H1 (cell line): Measurements from ENCODE around the gene LCN15.

ENCODE experiments used
- BACH1 ChIP-seq: IDR thresholded peaks from 2 replicates; pipeline ENCODE4 v1.6.1; 2012; ENCODE audit warnings: low read length, improper control_type of control experiment
- CBX8 ChIP-seq: fragments of 300-800, 300-1000 bp; sonication (generic); IDR thresholded peaks from 2 replicates; pipeline ENCODE4 v1.7.1; 2016; ENCODE audit warnings: low read depth, low read length, borderline replicate concordance
- GABPA ChIP-seq: IDR thresholded peaks from 2 replicates; pipeline ENCODE4 v1.6.1; 2011; ENCODE audit warnings: mild to moderate bottlenecking, low read length, moderate library complexity, borderline replicate concordance; ENCODE audit not compliant: insufficient read depth
- HDAC6 ChIP-seq: IDR thresholded peaks from one replicate; pipeline ENCODE4 v1.7.1; 2012; ENCODE audit warnings: low read depth, mild to moderate bottlenecking, inconsistent platforms, low read length, moderate library complexity
- MAFK ChIP-seq: IDR thresholded peaks from 2 replicates; pipeline ENCODE4 v1.6.1; 2012; ENCODE audit warnings: low read depth, mild to moderate bottlenecking, improper control_type of control experiment, low read length
- POLR2A ChIP-seq, 2 experiments: IDR thresholded peaks; 1 replicate in 1 of 2; 2 replicates in 1 of 2; pipeline ENCODE4 v1.6.1; 2011; ENCODE audit warnings: low read depth in 2 of 2, low read length in 2 of 2, mild to moderate bottlenecking in 2 of 2; ENCODE audit errors: control extremely low read depth in 1 of 2
- POLR2AphosphoS5 ChIP-seq: IDR thresholded peaks from 2 replicates; pipeline ENCODE4 v1.6.1; 2011; ENCODE audit warnings: low read depth, low read length
- TCF12 ChIP-seq: IDR thresholded peaks from 2 replicates; pipeline ENCODE4 v1.6.1; 2011; ENCODE audit warnings: low read depth, mild to moderate bottlenecking, low read length
- TF ChIP-seq, protein P1 (sequence below), 3 experiments: IDR thresholded peaks; 1 replicate in 2 of 3; 2 replicates in 1 of 3; pipeline versions ENCODE4 v1.5.1 to v1.6.1; 2011; ENCODE audit warnings: low read length in 3 of 3, mild to moderate bottlenecking in 3 of 3, inconsistent platforms in 2 of 3, low read depth in 1 of 3, moderate library complexity in 1 of 3; ENCODE audit not compliant: insufficient read depth in 1 of 3; ENCODE audit errors: control extremely low read depth in 1 of 3

DNA sequence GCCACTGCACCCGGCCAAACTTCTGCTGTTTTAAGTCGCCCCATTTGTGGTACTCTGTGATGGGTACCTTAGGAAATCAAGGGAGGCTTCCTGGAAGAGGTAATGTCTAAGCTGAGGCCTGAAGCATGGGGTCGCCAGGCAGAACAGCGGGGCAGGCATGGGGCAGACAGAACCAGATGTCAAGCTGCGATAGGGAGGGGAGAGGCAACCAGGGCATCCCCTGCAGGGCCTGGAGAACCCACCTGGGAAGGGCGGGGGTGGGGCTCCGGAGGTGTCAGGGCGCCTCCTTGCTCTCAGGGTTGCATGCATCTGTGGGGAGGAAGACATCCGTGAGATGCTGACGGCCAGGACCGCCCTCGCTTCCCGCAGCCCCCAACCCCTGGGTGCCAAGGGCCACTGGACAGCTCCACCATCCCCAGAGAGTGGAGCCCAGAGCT, 2.8 kb downstream of the LCN15 start:
- no peak for TF ChIP-seq CBX8
- TF ChIP-seq, protein P1, sequence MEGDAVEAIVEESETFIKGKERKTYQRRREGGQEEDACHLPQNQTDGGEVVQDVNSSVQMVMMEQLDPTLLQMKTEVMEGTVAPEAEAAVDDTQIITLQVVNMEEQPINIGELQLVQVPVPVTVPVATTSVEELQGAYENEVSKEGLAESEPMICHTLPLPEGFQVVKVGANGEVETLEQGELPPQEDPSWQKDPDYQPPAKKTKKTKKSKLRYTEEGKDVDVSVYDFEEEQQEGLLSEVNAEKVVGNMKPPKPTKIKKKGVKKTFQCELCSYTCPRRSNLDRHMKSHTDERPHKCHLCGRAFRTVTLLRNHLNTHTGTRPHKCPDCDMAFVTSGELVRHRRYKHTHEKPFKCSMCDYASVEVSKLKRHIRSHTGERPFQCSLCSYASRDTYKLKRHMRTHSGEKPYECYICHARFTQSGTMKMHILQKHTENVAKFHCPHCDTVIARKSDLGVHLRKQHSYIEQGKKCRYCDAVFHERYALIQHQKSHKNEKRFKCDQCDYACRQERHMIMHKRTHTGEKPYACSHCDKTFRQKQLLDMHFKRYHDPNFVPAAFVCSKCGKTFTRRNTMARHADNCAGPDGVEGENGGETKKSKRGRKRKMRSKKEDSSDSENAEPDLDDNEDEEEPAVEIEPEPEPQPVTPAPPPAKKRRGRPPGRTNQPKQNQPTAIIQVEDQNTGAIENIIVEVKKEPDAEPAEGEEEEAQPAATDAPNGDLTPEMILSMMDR (IDR thresholded peaks at IDR 0.05; ENCODE audit: control extremely low read depth in 1 of 3, insufficient read depth in 1 of 3, low read depth in 1 of 3, low read length in 3 of 3): no peak
- no peak for TF ChIP-seq BACH1
- no peak for TF ChIP-seq HDAC6
- no peak for TF ChIP-seq POLR2A (IDR thresholded peaks at IDR 0.05; ENCODE audit: control extremely low read depth in 1 of 2, low read depth in 2 of 2, low read length in 2 of 2)
- no peak for TF ChIP-seq TCF12
- TF ChIP-seq GABPA: no peak
- TF ChIP-seq MAFK: no peak
- no peak for TF ChIP-seq POLR2AphosphoS5
